ENCODE measurements around the gene SCN8A.

SCN8A gene

DNA sequence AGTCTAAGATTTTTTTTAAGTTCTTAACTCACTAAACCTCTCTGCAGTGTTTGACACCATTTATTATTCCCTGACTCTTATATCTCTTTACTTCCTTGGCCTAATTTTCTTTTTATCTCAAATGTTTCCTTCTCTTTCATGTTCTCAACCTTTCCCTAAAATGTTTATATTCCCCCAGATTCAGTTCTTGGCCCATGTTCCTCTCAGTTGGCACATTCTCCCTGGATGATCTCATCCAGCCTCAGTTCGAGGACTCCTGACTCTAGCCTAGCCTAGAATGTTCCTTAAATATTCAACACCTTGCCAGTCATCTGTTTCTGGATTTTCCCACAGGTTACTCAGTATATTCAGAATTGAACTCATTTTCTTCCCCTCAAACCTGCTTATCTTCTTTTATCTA is 81.3 kb downstream of the SCN8A start:
- DNase-seq (ENCODE audit: low read depth) = no peak

- DNase-seq (ENCODE audit: low read depth) = no peak
These were observed 84.2 kb downstream of the SCN8A start for GRCh38 chr12:51675071-51675803.

DNA sequence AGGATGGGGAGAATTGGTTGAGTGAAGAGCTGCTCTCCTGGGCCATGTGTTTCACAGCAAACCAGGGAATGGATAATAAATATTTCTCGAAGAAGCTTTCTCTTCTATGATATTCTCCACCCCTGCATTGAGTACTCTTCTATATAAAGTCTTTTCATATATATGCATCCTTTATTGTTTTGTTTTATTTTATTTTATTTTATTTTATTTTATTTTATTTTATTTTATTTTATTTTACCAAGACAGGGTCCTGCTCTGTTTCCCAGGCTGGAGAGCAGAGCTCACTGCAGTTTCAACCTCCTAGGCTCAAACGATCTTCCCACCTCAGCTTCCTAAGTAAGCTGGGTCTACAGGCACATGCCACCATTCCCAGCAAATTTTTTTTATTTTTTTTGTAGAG is 85.8 kb downstream of the SCN8A start:
- DNase-seq (ENCODE audit: low read depth) = no peak

- no peak for DNase-seq (ENCODE audit: low read depth)
These were observed 86.4 kb downstream of the SCN8A start for GRCh38 chr12:51677284-51677968.

DNA sequence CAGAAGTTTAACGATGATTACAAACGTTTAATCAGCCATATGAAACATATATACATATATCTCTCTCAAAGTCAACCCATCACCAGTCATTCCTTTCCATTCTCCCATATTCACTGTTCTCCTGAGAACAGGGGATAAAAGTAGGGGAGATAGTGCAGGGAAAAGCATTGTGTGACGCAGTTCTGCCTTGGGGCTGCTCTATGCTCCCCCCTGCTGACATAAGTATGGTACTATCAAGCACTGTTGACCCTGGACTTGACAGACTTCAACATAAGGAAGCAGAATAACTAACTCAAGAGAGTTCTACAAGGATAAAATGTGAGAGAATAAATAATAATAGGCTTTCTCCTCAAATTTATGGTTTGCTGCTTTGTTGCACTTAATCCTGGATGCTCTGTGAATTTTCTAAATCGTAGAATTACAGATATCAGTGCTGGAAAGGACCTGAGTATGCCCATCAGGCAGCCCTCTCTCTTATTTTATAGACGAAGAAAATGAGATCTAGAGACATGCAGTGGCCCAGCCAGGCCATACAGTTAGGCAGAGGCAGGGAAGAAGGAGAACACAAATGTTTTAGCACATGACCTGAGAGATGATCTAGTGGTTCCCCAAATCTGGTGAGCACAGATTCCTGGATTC is 87.2 kb downstream of the SCN8A start:
- DNase-seq (ENCODE audit: low read depth) = no peak

DNA sequence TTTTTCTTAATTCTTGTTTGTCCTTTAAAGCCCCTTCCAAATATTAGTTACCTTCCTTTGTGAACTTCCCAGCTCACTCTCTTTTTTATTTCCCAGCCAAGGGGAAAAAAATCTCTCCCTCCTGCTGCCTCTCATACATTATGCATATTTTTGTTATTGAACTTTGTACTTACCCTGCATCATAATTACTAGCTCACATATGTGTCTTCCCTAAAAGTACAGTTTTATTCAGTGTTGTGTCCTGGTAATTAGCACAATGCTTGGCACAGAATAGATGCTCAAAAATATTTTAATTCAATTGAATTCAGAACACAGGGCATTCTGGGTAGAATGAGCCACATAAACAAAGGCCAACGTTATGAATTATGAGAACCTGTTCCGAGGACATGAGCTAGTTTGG is 91.9 kb downstream of the SCN8A start:
- DNase-seq (ENCODE audit: low read depth) = no peak

DNA sequence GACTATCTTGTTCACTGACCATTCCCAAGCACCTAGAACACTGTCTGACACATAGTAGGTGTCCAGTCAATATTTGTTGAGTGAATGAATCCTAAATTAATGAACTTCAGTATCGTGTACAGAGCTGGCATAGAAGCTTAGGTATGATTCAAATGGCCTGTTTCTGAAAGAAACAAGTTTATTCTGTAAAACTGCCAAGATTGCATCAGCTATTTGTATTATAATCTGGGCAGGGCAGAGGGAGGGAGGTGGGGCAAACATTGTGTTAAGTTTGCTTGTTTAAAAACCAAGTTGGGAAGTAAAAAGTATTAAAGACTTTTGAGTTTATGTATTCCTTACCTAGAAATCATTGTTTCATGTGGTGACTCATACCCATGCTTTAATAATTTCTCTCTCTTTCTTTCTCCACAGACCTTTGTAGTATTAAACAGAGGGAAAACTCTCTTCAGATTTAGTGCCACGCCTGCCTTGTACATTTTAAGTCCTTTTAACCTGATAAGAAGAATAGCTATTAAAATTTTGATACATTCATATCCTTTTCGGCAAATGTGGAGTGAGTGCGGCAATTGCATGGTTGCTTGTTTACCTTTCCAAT is 92.8 kb downstream of the SCN8A start:
- DNase-seq (ENCODE audit: low read depth) = no peak

- DNase-seq (ENCODE audit: low read depth) = no peak
These were observed 95.7 kb downstream of the SCN8A start for GRCh38 chr12:51686727-51687126.

- no peak for DNase-seq (ENCODE audit: low read depth)
These were observed 96.1 kb downstream of the SCN8A start for GRCh38 chr12:51687177-51687576.

DNA sequence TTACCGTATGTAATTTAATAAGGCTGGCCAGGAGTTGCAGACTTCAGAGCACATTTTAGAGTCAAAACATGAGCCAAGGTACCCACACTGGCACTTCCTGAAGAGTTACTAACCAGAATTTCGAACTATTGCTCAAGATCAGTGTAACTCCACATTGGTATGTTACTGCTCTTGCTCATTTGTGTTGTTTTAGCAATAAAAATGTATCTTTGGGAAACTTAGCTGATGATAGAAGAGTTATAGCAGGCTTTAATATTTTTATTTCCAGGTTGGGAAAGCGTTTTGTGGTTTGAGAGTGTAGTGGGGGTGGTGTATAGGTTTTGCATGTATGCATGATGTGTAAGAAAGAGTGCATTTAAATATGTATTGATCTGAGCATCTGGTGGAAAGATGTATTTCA is 96.6 kb downstream of the SCN8A start:
- DNase-seq (ENCODE audit: low read depth) = no peak

DNA sequence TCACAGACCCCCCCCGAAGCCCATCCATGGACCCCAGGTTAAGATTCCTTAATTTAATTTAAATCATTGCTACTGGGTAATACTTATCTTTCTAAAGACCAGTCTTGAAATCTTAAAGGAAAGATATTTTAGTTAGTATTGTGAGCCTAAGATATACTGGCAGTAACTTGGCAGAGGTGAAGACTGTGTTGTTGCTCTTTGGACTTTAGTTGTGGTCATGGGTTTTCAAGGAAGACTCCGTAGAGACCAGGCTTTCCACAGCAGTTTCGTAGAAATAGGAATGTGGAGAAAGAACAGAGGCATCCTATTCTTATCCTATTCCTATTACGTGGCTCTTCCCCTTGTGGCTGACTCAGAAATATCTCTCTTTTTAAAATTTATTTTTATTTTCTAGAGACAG is 99.0 kb downstream of the SCN8A start:
- no peak for DNase-seq (ENCODE audit: low read depth)

DNA sequence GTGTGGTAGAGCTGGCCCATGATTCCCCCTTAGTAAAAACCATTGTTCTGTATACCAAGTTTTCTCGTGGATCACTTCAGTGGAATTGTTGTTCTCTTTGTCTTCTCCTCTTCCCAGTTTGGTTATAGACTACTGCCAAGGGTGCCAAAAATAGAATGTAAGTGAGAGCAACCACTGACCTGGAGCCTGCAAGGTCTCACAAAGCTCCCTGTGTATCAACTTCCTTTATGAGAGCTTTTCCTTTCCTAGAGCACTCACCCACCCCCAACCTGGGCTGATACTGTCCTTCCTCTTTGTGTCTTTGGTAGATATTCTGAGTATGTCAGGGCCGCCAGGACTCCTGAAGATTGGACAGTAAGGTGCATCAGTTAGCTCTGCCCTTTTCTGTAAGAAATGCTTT is 101.0 kb downstream of the SCN8A start:
- DNase-seq (ENCODE audit: low read depth) = no peak

DNA sequence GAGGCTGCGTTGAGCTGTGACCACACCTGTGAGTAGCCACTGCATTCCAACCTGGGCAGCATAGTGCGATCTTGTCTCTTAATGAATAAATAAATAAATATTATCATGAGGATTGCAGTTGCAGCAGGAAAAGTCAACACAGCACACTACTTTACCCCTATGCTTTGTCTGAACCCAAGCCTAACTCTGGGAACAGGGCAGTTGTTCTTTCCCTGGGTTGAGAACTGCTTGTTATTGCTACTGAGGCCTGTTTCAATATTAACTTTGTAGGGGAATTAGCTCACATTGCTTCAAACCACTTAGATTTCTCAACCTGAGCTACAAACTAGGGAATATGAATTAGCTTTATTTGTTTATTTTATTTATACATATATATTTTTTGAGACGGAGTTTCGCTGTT is 102.5 kb downstream of the SCN8A start:
- no peak for DNase-seq (ENCODE audit: low read depth)

DNA sequence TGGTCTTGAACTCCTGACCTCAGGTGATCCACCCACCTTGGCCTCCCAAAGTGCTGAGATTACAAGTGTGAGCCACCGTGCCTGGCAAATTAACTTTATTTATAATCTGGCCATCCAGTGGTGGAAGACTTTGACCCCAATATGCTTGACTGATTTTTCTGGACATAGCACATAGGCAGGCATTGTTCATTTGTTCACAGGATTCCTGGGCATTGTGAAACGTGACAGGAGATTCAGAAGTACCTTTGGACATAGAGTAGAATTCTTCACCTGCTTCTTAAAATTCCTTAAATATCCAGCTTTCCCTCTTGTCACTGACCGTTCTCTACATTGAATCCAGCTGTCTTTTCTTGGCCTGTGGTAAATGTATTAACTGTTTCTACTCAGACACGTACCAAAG is 103.1 kb downstream of the SCN8A start:
- DNase-seq (ENCODE audit: low read depth) = no peak

DNA sequence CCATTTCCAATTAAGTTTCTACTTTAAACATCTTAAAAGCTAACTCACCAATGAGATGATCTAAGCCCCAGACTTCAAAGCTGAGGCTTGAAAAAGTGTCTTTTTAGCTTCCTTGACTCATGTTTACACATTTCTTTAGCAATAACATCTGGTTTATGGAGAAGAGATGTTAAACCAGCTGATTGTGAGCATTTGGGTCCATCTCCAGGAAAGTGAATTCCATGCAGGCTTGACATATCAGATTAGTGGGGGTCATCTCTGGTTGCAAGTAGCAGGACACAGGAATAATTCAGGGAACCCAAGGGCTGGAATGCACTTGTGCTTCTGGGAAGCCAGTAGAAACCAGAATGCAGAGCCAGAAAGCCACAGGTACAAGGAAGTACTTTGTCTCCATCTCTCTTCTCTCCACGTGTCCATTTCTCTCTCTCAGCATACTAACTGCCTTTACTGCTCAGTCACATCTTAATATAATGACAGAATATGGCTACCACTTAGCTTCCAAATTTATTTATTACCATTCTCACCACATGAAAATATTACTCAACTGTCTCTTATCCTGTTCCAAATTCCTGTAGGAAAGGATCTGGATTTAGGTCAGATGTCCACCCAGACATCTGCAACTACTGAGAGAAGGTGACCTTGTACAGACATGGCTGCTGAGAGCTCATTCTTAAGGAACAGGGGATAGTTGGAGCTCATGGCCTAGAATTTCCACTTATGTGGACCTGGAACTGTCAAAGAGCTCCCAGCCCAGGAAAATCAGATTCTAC is 104.4 kb downstream of the SCN8A start:
- no peak for DNase-seq (ENCODE audit: low read depth)

GRCh38 chr12:51699219-51699618 is 108.2 kb downstream of the SCN8A start:
- DNase-seq (ENCODE audit: low read depth) = no peak

- DNase-seq (ENCODE audit: low read depth) = no peak
These were observed 109.9 kb downstream of the SCN8A start for GRCh38 chr12:51700887-51701286.

- no peak for DNase-seq (ENCODE audit: low read depth)
These were observed 111.6 kb downstream of the SCN8A start for GRCh38 chr12:51702587-51702986.

GRCh38 chr12:51705450-51705849 is 114.4 kb downstream of the SCN8A start:
- DNase-seq (ENCODE audit: low read depth) = no peak

GRCh38 chr12:51706206-51706605 is 115.2 kb downstream of the SCN8A start:
- DNase-seq (ENCODE audit: low read depth) = no peak

DNA sequence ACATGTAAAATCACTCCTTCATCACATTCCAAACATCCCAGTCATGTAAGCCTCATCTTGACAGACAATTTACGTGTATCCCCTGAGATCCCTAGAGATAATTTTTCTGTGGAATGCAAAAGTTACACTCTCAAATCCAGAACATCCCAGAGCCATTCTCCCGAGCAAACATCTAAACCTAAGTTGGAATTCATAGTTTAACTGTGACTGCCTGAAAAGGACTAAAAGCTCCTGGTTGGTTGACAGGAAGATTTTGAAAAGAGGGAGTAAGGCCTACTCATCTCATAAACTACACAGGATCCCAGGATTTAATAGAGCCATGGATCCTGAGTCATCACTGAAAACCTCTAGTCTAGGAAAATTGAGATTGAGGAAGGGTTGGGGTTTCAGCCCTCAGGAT is 123.6 kb downstream of the SCN8A start:
- no peak for DNase-seq (ENCODE audit: low read depth)

- DNase-seq (ENCODE audit: low read depth) = no peak
These were observed 126.4 kb downstream of the SCN8A start for GRCh38 chr12:51717326-51717925.
